CD14-positive monocyte (primary cell): Measurements from ENCODE around the gene CBX4. TPM values are rescaled to one million over a fixed set of nuclear protein-coding genes. Genes with fewer than 3 reads are reported as not detected.

Source experiments
- DNase-seq, 3 donors: peaks; one replicate each; pipeline ENCODE4 v3.0.0-alpha.2; 2011 to 2022
- H2AFZ ChIP-seq: 2 replicates; pipeline ENCODE4 v1.6.0; 2012; ENCODE audit warnings: mild to moderate bottlenecking, low read depth, low read length, inconsistent platforms; ENCODE audit not compliant: insufficient read depth, poor library complexity, severe bottlenecking
- H3K27ac ChIP-seq, 2 donors: 1 replicate in 1 of 2; 2 replicates in 1 of 2; pipeline ENCODE4 v1.5.1; 2012 to 2013; ENCODE audit warnings: low read length in 2 of 2, control low read depth in 1 of 2, inconsistent platforms in 1 of 2, low read depth in 1 of 2, mild to moderate bottlenecking in 1 of 2
- H3K27me3 ChIP-seq, 2 donors: one replicate each; pipeline versions ENCODE4 v1.6.0 to v1.6.1; 2011 to 2013; ENCODE audit warnings: low read length in 2 of 2; ENCODE audit not compliant: control insufficient read depth in 2 of 2, insufficient read depth in 2 of 2
- H3K36me3 ChIP-seq, 2 donors: replicated peaks in 1 of 2; 1 replicate in 1 of 2; 2 replicates in 1 of 2; pipeline versions ENCODE4 v1.5.1 to v1.6.1; 2012 to 2013; ENCODE audit warnings: low read length in 2 of 2, control low read depth in 1 of 2, inconsistent platforms in 1 of 2, mild to moderate bottlenecking in 1 of 2; ENCODE audit not compliant: insufficient read depth in 2 of 2, control insufficient read depth in 1 of 2
- H3K4me1 ChIP-seq, 2 donors: 1 replicate in 1 of 2; 2 replicates in 1 of 2; pipeline versions ENCODE4 v1.5.1 to v1.6.1; 2012 to 2013; ENCODE audit warnings: low read length in 2 of 2, control low read depth in 1 of 2, inconsistent platforms in 1 of 2, mild to moderate bottlenecking in 1 of 2, moderate library complexity in 1 of 2; ENCODE audit not compliant: insufficient read depth in 2 of 2, control insufficient read depth in 1 of 2
- H3K4me2 ChIP-seq: replicated peaks from 2 replicates; pipeline ENCODE3; 2012; ENCODE audit warnings: low read length, moderate library complexity, mild to moderate bottlenecking; ENCODE audit not compliant: poor library complexity, severe bottlenecking; ENCODE audit errors: extremely low read depth
- H3K4me3 ChIP-seq, 3 experiments: fragments of 200-600 bp in 1 of 3; sonication (generic) in 1 of 3; replicated peaks in 1 of 3; 1 replicate in 2 of 3; 2 replicates in 1 of 3; pipeline ENCODE4 v1.5.1; 2011 to 2013; ENCODE audit warnings: low read length in 3 of 3, mild to moderate bottlenecking in 3 of 3, control low read depth in 2 of 3, low read depth in 2 of 3, inconsistent platforms in 1 of 3, moderate library complexity in 1 of 3
- H3K79me2 ChIP-seq: 2 replicates; pipeline ENCODE4 v1.6.0; 2012; ENCODE audit warnings: mild to moderate bottlenecking, control low read depth, inconsistent platforms, low read length, moderate library complexity; ENCODE audit not compliant: insufficient read depth
- H3K9ac ChIP-seq: 2 replicates; pipeline ENCODE4 v1.6.0; 2017; ENCODE audit warnings: low read length, mild to moderate bottlenecking; ENCODE audit not compliant: insufficient read depth, poor library complexity, severe bottlenecking
- H3K9me3 ChIP-seq, 2 donors: replicated peaks in 1 of 2; 1 replicate in 1 of 2; 2 replicates in 1 of 2; pipeline versions ENCODE4 v1.5.1 to v1.6.1; 2012 to 2013; ENCODE audit warnings: low read length in 2 of 2, control low read depth in 1 of 2; ENCODE audit not compliant: control insufficient read depth in 1 of 2, insufficient read depth in 1 of 2
- H4K20me1 ChIP-seq: 2 replicates; pipeline ENCODE4 v1.6.0; 2012; ENCODE audit warnings: mild to moderate bottlenecking, low read length, control low read depth, moderate library complexity; ENCODE audit not compliant: insufficient read depth
- H3K27ac Mint-ChIP-seq, 7 donors: one replicate each; pipeline ENCODE4 v1.8.0; 2020; ENCODE audit warnings: mild to moderate bottlenecking in 7 of 7, mixed read lengths in 7 of 7, moderate library complexity in 6 of 7, inconsistent platforms in 2 of 7
- H3K27me3 Mint-ChIP-seq, 3 donors: one replicate each; pipeline ENCODE4 v1.8.0; 2021 to 2022; ENCODE audit warnings: low read depth in 3 of 3, mild to moderate bottlenecking in 3 of 3, mixed read lengths in 3 of 3, moderate library complexity in 3 of 3, inconsistent platforms in 1 of 3
- H3K36me3 Mint-ChIP-seq, 2 donors: one replicate each; pipeline ENCODE4 v1.8.0; 2020; ENCODE audit warnings: mixed read lengths in 2 of 2, inconsistent platforms in 1 of 2, mild to moderate bottlenecking in 1 of 2
- H3K4me1 Mint-ChIP-seq: one replicate; pipeline ENCODE4 v1.8.0; 2020; ENCODE audit warnings: mild to moderate bottlenecking, mixed read lengths
- H3K4me3 Mint-ChIP-seq, 2 donors: one replicate each; pipeline ENCODE4 v1.8.0; 2020; ENCODE audit warnings: mild to moderate bottlenecking in 2 of 2, mixed read lengths in 2 of 2, moderate library complexity in 1 of 2
- H3K9me3 Mint-ChIP-seq, 7 donors: one replicate each; pipeline ENCODE4 v1.8.0; 2020 to 2022; ENCODE audit warnings: mixed read lengths in 7 of 7, mild to moderate bottlenecking in 6 of 7, moderate library complexity in 6 of 7, inconsistent platforms in 2 of 7
- WGBS: methylation state at CpG from one replicate; pipeline ENCODE4 v1.1.5; 2013; ENCODE audit warnings: missing lambda C conversion rate; ENCODE audit not compliant: insufficient coverage; 5-methylcytosine and 5-hydroxymethylcytosine counted together
- intact Hi-C, 2 donors: fragments of 100-400 bp; cut with micrococcal nuclease; formaldehyde crosslinking; loops; one replicate each; pipeline versions ENCODE4 v1.15.0 to v1.15.1; 2023
- polyA plus RNA-seq, 3 donors: library from polyadenylated mRNA; depleted of rRNA in 1 of 3; unstranded in 2 of 3; stranded (reverse) in 1 of 3; fragments of 300-500 nt in 2 of 3; fragments of >200 nt in 1 of 3; fragmentation: Illumina TruSeq in 2 of 3; gene quantifications; 1 replicate in 2 of 3; 2 replicates in 1 of 3; pipeline ENCODE4 v1.2.3, GENCODE V29; 2012 to 2021
- TF ChIP-seq, protein P1 (sequence below): fragments of 200-600 bp; IDR thresholded peaks from one replicate; pipeline ENCODE4 v1.8.0; 2022; ENCODE audit warnings: antibody characterized with exemption, mild to moderate bottlenecking

Gene CBX4
- polyA plus RNA-seq, 3 donors, result 1.4 to 82.8 (median 3.6) TPM

DNA sequence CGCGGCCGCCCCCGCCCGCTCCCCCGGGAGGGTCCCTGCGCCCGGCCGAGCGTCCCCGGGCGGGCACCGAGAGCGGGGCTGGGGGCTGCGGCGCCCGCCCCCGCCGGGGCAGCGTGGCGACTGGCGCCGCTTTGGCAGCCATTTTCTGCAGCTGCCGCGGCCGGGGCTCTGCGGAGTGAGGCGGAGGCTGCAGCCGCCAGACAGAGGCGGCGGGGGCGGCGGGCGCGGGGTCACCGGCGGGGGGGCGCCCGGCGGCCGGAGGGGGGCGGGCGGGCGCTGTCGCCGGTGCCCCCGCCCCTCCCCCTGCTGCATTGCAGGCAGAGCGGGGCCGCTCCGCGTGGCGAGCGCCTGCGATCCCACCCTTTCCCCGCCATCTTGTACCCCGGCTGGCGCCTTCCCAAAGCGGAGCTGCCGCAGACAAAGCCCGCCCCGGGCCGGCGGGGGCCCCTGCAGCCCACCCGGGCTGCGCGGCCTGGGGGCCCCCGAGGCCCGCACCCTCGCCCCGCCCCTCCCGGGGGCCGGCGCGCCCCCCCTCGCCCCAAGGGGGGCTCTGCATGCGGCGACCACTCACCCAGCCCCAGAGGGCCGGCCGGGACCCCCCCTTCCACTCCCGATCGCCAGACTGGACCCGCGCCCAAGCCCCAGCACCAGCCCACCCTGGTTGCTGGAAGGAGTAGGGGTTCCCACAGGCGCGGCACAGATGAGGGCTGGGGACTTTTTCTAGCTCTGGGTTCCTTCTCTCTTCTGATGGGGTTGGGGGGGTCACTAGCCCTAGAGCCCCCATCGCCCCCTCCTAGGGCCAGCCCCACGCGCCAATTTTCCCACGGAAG is 25.7 kb downstream of the CBX4 start:
- Mint-ChIP-seq H3K27me3 (peaks cover 70 to 92% (median 79%) of the 10 kb centered on the region in 3 donors), H3K4me3 (peak overlapping the region in 1 of 2 donors; percentile 71), H3K4me1 (peaks cover 30% of the 10 kb centered on the region), H3K36me3 (peaks cover 6 to 20% of the 10 kb centered on the region in 2 donors), H3K27ac (no peak overlapping the region), H3K9me3 (peaks cover 0 to 39% (median 28%) of the 10 kb centered on the region in 7 donors)
- no peak overlapping the region for H3K27ac ChIP-seq
- TF ChIP-seq, protein P1, sequence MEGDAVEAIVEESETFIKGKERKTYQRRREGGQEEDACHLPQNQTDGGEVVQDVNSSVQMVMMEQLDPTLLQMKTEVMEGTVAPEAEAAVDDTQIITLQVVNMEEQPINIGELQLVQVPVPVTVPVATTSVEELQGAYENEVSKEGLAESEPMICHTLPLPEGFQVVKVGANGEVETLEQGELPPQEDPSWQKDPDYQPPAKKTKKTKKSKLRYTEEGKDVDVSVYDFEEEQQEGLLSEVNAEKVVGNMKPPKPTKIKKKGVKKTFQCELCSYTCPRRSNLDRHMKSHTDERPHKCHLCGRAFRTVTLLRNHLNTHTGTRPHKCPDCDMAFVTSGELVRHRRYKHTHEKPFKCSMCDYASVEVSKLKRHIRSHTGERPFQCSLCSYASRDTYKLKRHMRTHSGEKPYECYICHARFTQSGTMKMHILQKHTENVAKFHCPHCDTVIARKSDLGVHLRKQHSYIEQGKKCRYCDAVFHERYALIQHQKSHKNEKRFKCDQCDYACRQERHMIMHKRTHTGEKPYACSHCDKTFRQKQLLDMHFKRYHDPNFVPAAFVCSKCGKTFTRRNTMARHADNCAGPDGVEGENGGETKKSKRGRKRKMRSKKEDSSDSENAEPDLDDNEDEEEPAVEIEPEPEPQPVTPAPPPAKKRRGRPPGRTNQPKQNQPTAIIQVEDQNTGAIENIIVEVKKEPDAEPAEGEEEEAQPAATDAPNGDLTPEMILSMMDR, result no peak
- no peaks in the 10 kb centered on the region for H3K79me2 ChIP-seq
- H3K9me3 ChIP-seq, result peaks cover 4 to 39% of the 10 kb centered on the region in 2 donors
- H3K4me2 ChIP-seq, result no peak overlapping the region
- DNase-seq, result no peak
- H3K27me3 ChIP-seq, result peaks cover 74 to 88% of the 10 kb centered on the region in 2 donors
- H3K4me1 ChIP-seq, result peaks cover 32 to 42% of the 10 kb centered on the region in 2 donors
- H3K4me3 ChIP-seq, result no peak overlapping the region
- intact Hi-C loops, result no loop called here
- H3K9ac ChIP-seq, result no peak overlapping the region
- H2AFZ ChIP-seq, result no peak overlapping the region
- 0% methylated on average over 66 of the region's 89 CpGs for WGBS
- H4K20me1 ChIP-seq, result peaks cover 27% of the 10 kb centered on the region
- H3K36me3 ChIP-seq, result no peaks in the 10 kb centered on the region

DNA sequence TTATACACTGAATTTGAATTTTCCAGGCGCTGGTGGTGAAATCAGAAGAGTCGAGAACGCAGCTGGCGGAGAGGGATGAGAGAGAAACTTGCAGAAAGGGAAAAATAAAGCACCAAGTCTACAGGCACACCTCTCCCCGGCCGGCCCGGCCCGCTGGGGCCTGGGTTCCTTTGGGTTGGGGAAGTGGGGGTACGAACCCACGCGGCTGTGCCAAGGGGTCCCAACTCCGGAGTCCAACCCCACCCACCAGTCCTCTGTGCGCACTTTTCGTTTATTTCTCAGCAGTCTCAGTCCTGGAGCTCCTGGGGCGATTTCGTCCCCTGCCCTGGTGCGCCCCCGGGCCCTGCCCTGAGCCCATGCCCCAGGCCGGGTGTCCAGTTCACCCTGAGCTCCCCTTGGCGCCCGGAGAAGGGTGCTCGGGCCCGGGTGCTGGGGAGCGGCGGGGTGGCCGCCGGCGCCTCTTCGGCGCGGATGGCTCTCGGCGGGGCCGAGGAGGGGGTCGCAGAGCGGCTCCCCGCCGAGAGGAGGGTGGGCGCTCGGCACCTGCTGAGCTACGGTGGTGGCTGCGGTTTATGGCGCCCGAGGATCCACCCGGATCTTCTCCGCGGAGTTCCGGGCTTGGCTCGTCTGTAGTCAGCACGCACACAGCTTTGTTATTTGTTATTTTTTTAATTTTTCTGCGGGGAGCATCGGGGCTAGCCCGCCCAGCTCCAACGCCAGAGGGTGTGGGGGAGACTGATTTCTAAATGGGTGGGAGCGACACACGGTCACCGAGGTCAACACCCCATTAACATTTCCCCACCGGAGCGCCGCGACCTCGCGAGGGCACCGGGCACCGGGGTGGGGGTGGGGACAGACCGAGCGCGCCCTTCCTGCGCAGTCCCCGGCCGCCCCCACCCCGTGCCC is 26.6 kb downstream of the CBX4 start:
- Mint-ChIP-seq H3K27ac (peak overlapping the region in 1 of 7 donors; percentile 61), H3K4me3 (peak overlapping the region; percentile 37 to 85), H3K36me3 (peaks cover 6 to 20% of the 10 kb centered on the region in 2 donors), H3K27me3 (peaks cover 70 to 92% (median 79%) of the 10 kb centered on the region in 3 donors), H3K4me1 (peaks cover 30% of the 10 kb centered on the region), H3K9me3 (peaks cover 0 to 43% (median 28%) of the 10 kb centered on the region in 7 donors)
- Histone ChIP-seq H3K9me3 (peaks cover 4 to 48% of the 10 kb centered on the region in 2 donors), H3K4me1 (peaks cover 32 to 42% of the 10 kb centered on the region in 2 donors), H3K27ac (no peak overlapping the region), H2AFZ (no peak overlapping the region), H3K27me3 (peaks cover 77 to 88% of the 10 kb centered on the region in 2 donors), H4K20me1 (peaks cover 27% of the 10 kb centered on the region), H3K36me3 (no peaks in the 10 kb centered on the region), H3K79me2 (no peaks in the 10 kb centered on the region), H3K4me3 (no peak overlapping the region), H3K4me2 (no peak overlapping the region), H3K9ac (no peak overlapping the region)
- DNase-seq, result no peak
- intact Hi-C loops, result no loop called here
- 2% methylated on average over 43 of the region's 72 CpGs for WGBS
- TF ChIP-seq, protein P1, result no peak
